HEK293 (cell line): ENCODE data around the gene SLC9A9.

Experiments used
- CTCF ChIA-PET: fragments of 350-600 bp; formaldehyde crosslinking; extraction: SDS; loops from one replicate; lab custom pipeline; 2021; ENCODE audit warnings: antibody characterized with exemption; lab: Yijun Ruan, JAX
- POLR2A ChIA-PET: fragments of 300-600 bp; formaldehyde crosslinking; extraction: SDS; loops from one replicate; lab custom pipeline; 2020; ENCODE audit warnings: antibody characterized with exemption, inconsistent platforms; lab: Yijun Ruan, JAX
- H3K27ac ChIP-seq: fragments of 200-500 bp; sonication (Bioruptor generic); 2 replicates; pipeline ENCODE4 v1.5.1; 2014; ENCODE audit warnings: low read depth, low read length, control low read depth, inconsistent platforms; ENCODE audit errors: extremely low read depth
- H3K36me3 ChIP-seq, 2 experiments: fragments of 200-500 bp in 1 of 2; sonication (Bioruptor generic) in 1 of 2; 1 replicate in 1 of 2; 2 replicates in 1 of 2; pipeline ENCODE4 v1.5.1; 2014 to 2017; ENCODE audit warnings: inconsistent platforms in 2 of 2, low read length in 2 of 2; ENCODE audit not compliant: control insufficient read depth in 2 of 2, insufficient read depth in 1 of 2
- H3K4me1 ChIP-seq: fragments of 200-500 bp; sonication (Bioruptor generic); 2 replicates; pipeline ENCODE4 v1.5.1; 2014; ENCODE audit warnings: mild to moderate bottlenecking, low read length, inconsistent platforms; ENCODE audit not compliant: control insufficient read depth, insufficient read depth
- H3K4me3 ChIP-seq: 2 replicates; pipeline ENCODE4 v1.5.1; 2011; ENCODE audit warnings: low read depth, mild to moderate bottlenecking, control low read depth, low read length, moderate library complexity
- H3K9me3 ChIP-seq: fragments of 200-500 bp; sonication (Bioruptor generic); 2 replicates; pipeline ENCODE4 v1.5.1; 2014; ENCODE audit warnings: low read depth, low read length, inconsistent platforms; ENCODE audit not compliant: control insufficient read depth, insufficient read depth
- GLIS2 ChIP-seq: fragments of 450-650 bp; formaldehyde crosslinking; IDR thresholded peaks from 2 replicates; pipeline ENCODE4 v1.5.1; 2016; ENCODE audit warnings: missing biosample characterization, missing genetic modification characterization
- HIC1 ChIP-seq: fragments of 450-650 bp; formaldehyde crosslinking; IDR thresholded peaks from 2 replicates; pipeline ENCODE4 v1.5.1; 2016; ENCODE audit warnings: missing biosample characterization, missing genetic modification characterization
- HOXA7 ChIP-seq: sonication (generic); formaldehyde crosslinking; IDR thresholded peaks from 2 replicates; pipeline ENCODE4 v1.8.1; 2022; ENCODE audit warnings: missing genetic modification reagents, borderline replicate concordance
- KLF10 ChIP-seq: fragments of 450-650 bp; IDR thresholded peaks from 2 replicates; pipeline ENCODE4 v1.5.1; 2018; ENCODE audit warnings: missing biosample characterization, mild to moderate bottlenecking, missing genetic modification characterization
- PRDM2 ChIP-seq: fragments of 450-650 bp; formaldehyde crosslinking; IDR thresholded peaks from 2 replicates; pipeline ENCODE4 v1.5.1; 2016; ENCODE audit warnings: missing biosample characterization, missing genetic modification characterization, borderline replicate concordance
- YY1 ChIP-seq: fragments of 450-650 bp; formaldehyde crosslinking; IDR thresholded peaks from 2 replicates; pipeline ENCODE4 v1.5.1; 2018; ENCODE audit warnings: missing biosample characterization, missing genetic modification characterization
- ZBTB1 ChIP-seq: fragments of 450-650 bp; formaldehyde crosslinking; IDR thresholded peaks from 2 replicates; pipeline ENCODE4 v1.5.1; 2016; ENCODE audit warnings: missing biosample characterization, missing genetic modification characterization
- ZBTB20 ChIP-seq: fragments of 450-650 bp; formaldehyde crosslinking; IDR thresholded peaks from 2 replicates; pipeline ENCODE4 v1.5.1; 2016; ENCODE audit warnings: missing biosample characterization, missing genetic modification characterization
- ZBTB6 ChIP-seq: fragments of 450-650 bp; formaldehyde crosslinking; IDR thresholded peaks from 2 replicates; pipeline ENCODE4 v1.5.1; 2017; ENCODE audit warnings: missing biosample characterization, missing genetic modification characterization
- ZFP3 ChIP-seq: fragments of 450-650 bp; formaldehyde crosslinking; IDR thresholded peaks from 2 replicates; pipeline ENCODE4 v1.5.1; 2016; ENCODE audit warnings: low read depth, missing biosample characterization, missing genetic modification characterization
- ZNF169 ChIP-seq: fragments of 450-650 bp; formaldehyde crosslinking; IDR thresholded peaks from 2 replicates; pipeline ENCODE4 v1.5.1; 2016; ENCODE audit warnings: missing biosample characterization, missing genetic modification characterization
- ZNF202 ChIP-seq: fragments of 450-650 bp; formaldehyde crosslinking; IDR thresholded peaks from 2 replicates; pipeline ENCODE4 v1.5.1; 2016; ENCODE audit warnings: missing biosample characterization, missing genetic modification characterization, borderline replicate concordance
- ZNF211 ChIP-seq: fragments of 450-650 bp; formaldehyde crosslinking; IDR thresholded peaks from 2 replicates; pipeline ENCODE4 v1.5.1; 2016; ENCODE audit warnings: low read depth, missing biosample characterization, missing genetic modification characterization
- ZNF280C ChIP-seq: fragments of 450-650 bp; formaldehyde crosslinking; IDR thresholded peaks from 2 replicates; pipeline ENCODE4 v1.5.1; 2016; ENCODE audit warnings: missing biosample characterization, missing genetic modification characterization
- ZNF341 ChIP-seq: fragments of 450-650 bp; formaldehyde crosslinking; IDR thresholded peaks from 2 replicates; pipeline ENCODE4; 2016; ENCODE audit warnings: low read depth, missing biosample characterization, missing genetic modification characterization
- ZNF514 ChIP-seq: fragments of 450-650 bp; formaldehyde crosslinking; IDR thresholded peaks from 2 replicates; pipeline ENCODE4 v1.5.1; 2016; ENCODE audit warnings: missing biosample characterization, missing genetic modification characterization
- ZNF596 ChIP-seq: fragments of 450-650 bp; IDR thresholded peaks from 2 replicates; pipeline ENCODE4 v1.5.0; 2018; ENCODE audit warnings: missing biosample characterization, mild to moderate bottlenecking, missing genetic modification characterization, moderate library complexity
- ZNF629 ChIP-seq: fragments of 450-650 bp; formaldehyde crosslinking; IDR thresholded peaks from 2 replicates; pipeline ENCODE4 v1.5.1; 2017; ENCODE audit warnings: missing biosample characterization, missing genetic modification characterization
- ZNF707 ChIP-seq: fragments of 450-650 bp; formaldehyde crosslinking; IDR thresholded peaks from 2 replicates; pipeline ENCODE4 v1.5.1; 2016; ENCODE audit warnings: missing biosample characterization, missing genetic modification characterization
- TF ChIP-seq, protein P1 (sequence below): fragments of 450-650 bp; formaldehyde crosslinking; optimal IDR thresholded peaks from 2 replicates; pipeline ENCODE3; 2016; ENCODE audit warnings: missing biosample characterization, mild to moderate bottlenecking, missing genetic modification characterization

Gene SLC9A9

GRCh38 chr3:143232981-143233380 is 615.3 kb downstream of the SLC9A9 start:
- ChIA-PET CTCF (interaction anchor here (0.6 kb wide), 1 partner anchor 217 kb away, joined by 3 read pairs; no protein-coding TSS in a partner anchor), POLR2A (no interaction called here)
- H3K36me3 ChIP-seq = no peaks in the 10 kb centered on the region
- H3K9me3 ChIP-seq = no peaks in the 10 kb centered on the region
- no peak overlapping the region for H3K4me3 ChIP-seq
- TF ChIP-seq ZNF202 (no peak), GLIS2 (tag by site-specific recombination) (no peak), ZNF514 (tag by site-specific recombination) (no peak), YY1 (tag by site-specific recombination) (no peak), ZNF169 (no peak), ZBTB20 (tag by site-specific recombination) (no peak), ZBTB1 (tag by site-specific recombination) (no peak), ZBTB6 (tag by site-specific recombination) (no peak), KLF10 (no peak)
- TF ChIP-seq, protein P1, sequence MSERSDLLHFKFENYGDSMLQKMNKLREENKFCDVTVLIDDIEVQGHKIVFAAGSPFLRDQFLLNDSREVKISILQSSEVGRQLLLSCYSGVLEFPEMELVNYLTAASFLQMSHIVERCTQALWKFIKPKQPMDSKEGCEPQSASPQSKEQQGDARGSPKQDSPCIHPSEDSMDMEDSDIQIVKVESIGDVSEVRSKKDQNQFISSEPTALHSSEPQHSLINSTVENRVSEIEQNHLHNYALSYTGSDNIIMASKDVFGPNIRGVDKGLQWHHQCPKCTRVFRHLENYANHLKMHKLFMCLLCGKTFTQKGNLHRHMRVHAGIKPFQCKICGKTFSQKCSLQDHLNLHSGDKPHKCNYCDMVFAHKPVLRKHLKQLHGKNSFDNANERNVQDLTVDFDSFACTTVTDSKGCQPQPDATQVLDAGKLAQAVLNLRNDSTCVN = no peak
- H3K4me1 ChIP-seq = no peaks in the 10 kb centered on the region
- no peak overlapping the region for H3K27ac ChIP-seq

DNA sequence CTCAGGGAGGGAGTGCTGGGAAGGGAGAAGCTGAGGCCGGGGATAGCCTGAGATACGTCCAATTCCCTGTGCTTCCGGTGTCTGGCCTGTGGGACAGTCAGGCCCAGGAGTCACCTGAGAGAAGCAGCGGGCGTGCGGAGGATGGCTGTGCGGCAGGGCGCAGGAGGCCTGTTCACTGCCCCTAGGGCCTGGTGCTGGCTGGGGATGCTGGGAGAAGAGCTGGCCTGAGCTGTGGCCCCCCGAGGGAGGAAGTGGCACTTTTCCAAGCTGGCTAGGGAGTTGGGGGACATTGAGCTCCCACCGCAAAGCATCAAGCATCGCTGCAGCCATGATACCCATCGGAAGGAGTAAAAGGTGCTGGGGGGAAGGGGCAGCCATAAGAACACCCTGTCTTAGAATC is 619.9 kb downstream of the SLC9A9 start:
- CTCF ChIA-PET = no interaction called here

More for the DNA sequence above, 619.9 kb downstream of the SLC9A9 start:
- Histone ChIP-seq H3K4me3 (no peak overlapping the region), H3K9me3 (no peaks in the 10 kb centered on the region), H3K4me1 (no peaks in the 10 kb centered on the region), H3K27ac (no peak overlapping the region), H3K36me3 (no peaks in the 10 kb centered on the region)
- POLR2A ChIA-PET = no interaction called here
- TF ChIP-seq HIC1 (tag by site-specific recombination) (no peak), ZNF341 (tag by site-specific recombination) (no peak), ZNF280C (tag by site-specific recombination) (no peak), HOXA7 (CRISPR knock-in tag) (no peak), ZNF707 (tag by site-specific recombination) (no peak), ZFP3 (no peak), ZNF629 (no peak), PRDM2 (tag by site-specific recombination) (no peak), ZNF596 (no peak), ZNF211 (tag by site-specific recombination) (no peak)
